Calu3 (cell line): ENCODE data around the gene LANCL1. TPM values are rescaled to one million over a fixed set of nuclear protein-coding genes. Genes with fewer than 3 reads are reported as not detected.
"Not testable (repeated sequence)": the region's sequence is repeated elsewhere in the genome, so short reads cannot be mapped to it uniquely, and the experiment has no call there.

ENCODE experiments used
- BruUV-seq: library from RNA; stranded (reverse); fragments of 400-500 nt; replicated peaks from 2 replicates; lab custom pipeline; 2021; lab: Mats Ljungman, UMichigan
- CTCF ChIA-PET: fragments of 300-600 bp; sonication (Branson Sonifier 250); formaldehyde crosslinking; loops from one replicate; lab custom pipeline; 2022; ENCODE audit warnings: antibody characterized with exemption; lab: Charles Lee
- DNase-seq: peaks from one replicate; pipeline ENCODE4 v3.0.0; 2022
- H3K27ac Mint-ChIP-seq: one replicate; pipeline ENCODE4 v1.8.0; 2022; ENCODE audit warnings: mixed read lengths; ENCODE audit not compliant: unreplicated experiment
- H3K27me3 Mint-ChIP-seq: one replicate; pipeline ENCODE4 v1.8.0; 2022; ENCODE audit warnings: mixed read lengths; ENCODE audit not compliant: unreplicated experiment
- H3K36me3 Mint-ChIP-seq: one replicate; pipeline ENCODE4 v1.8.0; 2022; ENCODE audit warnings: mild to moderate bottlenecking, moderate library complexity, mixed read lengths; ENCODE audit not compliant: insufficient read depth, unreplicated experiment
- H3K4me1 Mint-ChIP-seq: one replicate; pipeline ENCODE4 v1.8.0; 2022; ENCODE audit warnings: mild to moderate bottlenecking, low read depth, mixed read lengths; ENCODE audit not compliant: unreplicated experiment
- H3K4me3 Mint-ChIP-seq: one replicate; pipeline ENCODE4 v1.8.0; 2022; ENCODE audit warnings: mild to moderate bottlenecking, low read depth, moderate library complexity, mixed read lengths; ENCODE audit not compliant: unreplicated experiment
- H3K9me3 Mint-ChIP-seq: one replicate; pipeline ENCODE4 v1.8.0; 2022; ENCODE audit warnings: low read depth, mixed read lengths; ENCODE audit not compliant: unreplicated experiment
- intact Hi-C: fragments of 100-400 bp; cut with micrococcal nuclease; formaldehyde crosslinking; loops from one replicate; pipeline ENCODE4 v1.10.0; 2022; ENCODE audit not compliant: unreplicated experiment
- total RNA-seq: library from RNA; stranded (reverse); gene quantifications from 2 replicates; pipeline ENCODE4 v1.2.3, GENCODE V29; 2022
- TF ChIP-seq, protein P1 (sequence below): fragments of 200-600 bp; IDR thresholded peaks from one replicate; pipeline ENCODE4 v1.8.0; 2022; ENCODE audit warnings: antibody characterized with exemption; ENCODE audit not compliant: unreplicated experiment

LANCL1 gene
- total RNA-seq, 1 experiment from 2014 or later = 36.3 TPM

DNA sequence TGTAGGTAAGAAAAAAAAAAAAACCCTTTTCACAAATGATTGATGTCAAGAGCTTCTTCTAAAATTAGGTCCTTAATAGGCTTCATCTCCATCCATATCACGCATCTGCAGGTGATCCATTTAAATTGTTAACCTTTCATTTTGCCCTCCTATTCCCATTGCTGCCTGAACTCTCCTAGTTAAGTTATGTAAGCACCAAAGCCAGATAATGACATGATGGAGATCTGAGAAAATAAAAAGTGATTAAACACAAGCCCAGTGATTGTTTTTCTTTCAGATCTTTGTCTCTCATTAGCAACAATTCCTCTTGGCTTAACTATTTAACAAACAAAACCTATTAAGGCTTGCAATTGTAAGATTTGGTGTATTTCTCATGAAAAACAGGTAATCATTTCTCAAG lies 20.0 kb downstream of the LANCL1 start:
- intact Hi-C loops = no loop called here
- no TSS peak for BruUV-seq
- CTCF ChIA-PET = no interaction called here
- Mint-ChIP-seq H3K27me3 (no peaks in the 10 kb centered on the region), H3K4me3 (no peak overlapping the region), H3K36me3 (no peaks in the 10 kb centered on the region), H3K4me1 (no peaks in the 10 kb centered on the region), H3K9me3 (no peaks in the 10 kb centered on the region), H3K27ac (no peak overlapping the region)
- TF ChIP-seq, protein P1, sequence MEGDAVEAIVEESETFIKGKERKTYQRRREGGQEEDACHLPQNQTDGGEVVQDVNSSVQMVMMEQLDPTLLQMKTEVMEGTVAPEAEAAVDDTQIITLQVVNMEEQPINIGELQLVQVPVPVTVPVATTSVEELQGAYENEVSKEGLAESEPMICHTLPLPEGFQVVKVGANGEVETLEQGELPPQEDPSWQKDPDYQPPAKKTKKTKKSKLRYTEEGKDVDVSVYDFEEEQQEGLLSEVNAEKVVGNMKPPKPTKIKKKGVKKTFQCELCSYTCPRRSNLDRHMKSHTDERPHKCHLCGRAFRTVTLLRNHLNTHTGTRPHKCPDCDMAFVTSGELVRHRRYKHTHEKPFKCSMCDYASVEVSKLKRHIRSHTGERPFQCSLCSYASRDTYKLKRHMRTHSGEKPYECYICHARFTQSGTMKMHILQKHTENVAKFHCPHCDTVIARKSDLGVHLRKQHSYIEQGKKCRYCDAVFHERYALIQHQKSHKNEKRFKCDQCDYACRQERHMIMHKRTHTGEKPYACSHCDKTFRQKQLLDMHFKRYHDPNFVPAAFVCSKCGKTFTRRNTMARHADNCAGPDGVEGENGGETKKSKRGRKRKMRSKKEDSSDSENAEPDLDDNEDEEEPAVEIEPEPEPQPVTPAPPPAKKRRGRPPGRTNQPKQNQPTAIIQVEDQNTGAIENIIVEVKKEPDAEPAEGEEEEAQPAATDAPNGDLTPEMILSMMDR = no peak
- DNase-seq = no peak

DNA sequence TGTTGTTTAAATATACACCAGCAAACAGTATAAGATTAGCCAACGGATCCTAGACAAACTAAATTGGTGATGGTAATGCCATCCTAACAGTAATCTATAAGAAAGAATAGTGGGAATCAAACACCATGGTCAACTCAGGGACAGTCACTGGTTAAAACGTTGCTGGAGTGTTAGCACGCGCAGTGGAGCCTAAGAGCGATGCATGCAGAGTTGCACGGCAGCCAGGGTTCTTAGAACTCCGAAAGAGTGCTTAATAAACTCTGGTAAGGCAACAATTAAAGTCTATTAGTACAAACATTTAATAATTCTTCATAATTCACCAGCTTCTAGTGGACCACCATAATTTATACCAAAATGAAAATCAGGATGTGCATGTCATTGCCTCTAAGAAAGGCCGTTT lies 22.2 kb downstream of the LANCL1 start:
- BruUV-seq = no TSS peak
- no peaks in the 10 kb centered on the region for H3K27me3 Mint-ChIP-seq
- H3K4me1 Mint-ChIP-seq = no peaks in the 10 kb centered on the region
- H3K27ac Mint-ChIP-seq = no peak overlapping the region
- intact Hi-C loops = no loop called here
- DNase-seq = no peak
- no peaks in the 10 kb centered on the region for H3K36me3 Mint-ChIP-seq
- H3K4me3 Mint-ChIP-seq = no peak overlapping the region
- TF ChIP-seq, protein P1 = no peak
- CTCF ChIA-PET = no interaction called here
- H3K9me3 Mint-ChIP-seq = no peaks in the 10 kb centered on the region

DNA sequence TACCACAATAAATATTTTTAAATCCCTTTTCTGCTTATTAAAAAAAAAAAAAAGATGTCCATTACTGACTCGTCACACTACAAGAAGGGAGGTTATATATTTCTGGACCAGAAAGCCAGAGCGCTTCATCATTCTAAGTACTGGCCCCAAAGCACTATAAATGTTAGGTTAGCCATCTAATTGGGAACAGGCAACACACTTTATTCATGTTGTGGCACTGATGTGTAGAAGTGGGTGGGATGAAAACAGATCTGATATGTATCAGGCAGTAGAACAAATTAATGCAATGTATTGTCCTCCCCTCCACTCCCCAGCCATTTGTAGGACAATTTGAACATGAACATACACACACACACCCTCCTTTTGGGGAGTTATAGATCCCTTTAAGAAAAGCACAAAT lies 24.4 kb downstream of the LANCL1 start:
- Mint-ChIP-seq H3K27ac (no peak overlapping the region), H3K4me1 (no peaks in the 10 kb centered on the region), H3K9me3 (peaks cover 8% of the 10 kb centered on the region), H3K27me3 (no peaks in the 10 kb centered on the region), H3K36me3 (no peaks in the 10 kb centered on the region), H3K4me3 (no peak overlapping the region)
- DNase-seq = no peak
- intact Hi-C loops = no loop called here
- BruUV-seq = no TSS peak
- CTCF ChIA-PET = no interaction called here
- TF ChIP-seq, protein P1 = no peak

DNA sequence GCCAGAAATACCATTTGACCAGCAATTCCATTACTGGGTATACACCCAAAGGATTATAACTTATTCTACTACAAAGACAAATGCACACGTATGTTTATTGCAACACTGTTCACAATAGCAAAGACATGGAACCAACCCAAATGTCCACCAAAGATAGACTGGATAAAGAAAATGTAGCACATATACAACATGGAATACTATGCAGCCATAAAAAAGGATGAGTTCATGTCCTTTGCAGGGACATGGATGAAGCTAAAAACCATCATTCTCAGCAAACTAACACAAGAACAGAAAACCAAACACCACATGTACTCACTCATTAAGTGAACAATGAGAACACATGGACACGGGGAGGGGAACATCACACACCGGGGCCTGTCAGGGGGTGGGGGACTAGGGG lies 25.6 kb downstream of the LANCL1 start:
- CTCF ChIA-PET, DNase-seq, BruUV-seq, H3K4me3 Mint-ChIP-seq, H3K4me1 Mint-ChIP-seq, H3K27ac Mint-ChIP-seq, H3K27me3 Mint-ChIP-seq, H3K36me3 Mint-ChIP-seq, intact Hi-C loops: not testable (repeated sequence)
- H3K9me3 Mint-ChIP-seq = peaks cover 13% of the 10 kb centered on the region

DNA sequence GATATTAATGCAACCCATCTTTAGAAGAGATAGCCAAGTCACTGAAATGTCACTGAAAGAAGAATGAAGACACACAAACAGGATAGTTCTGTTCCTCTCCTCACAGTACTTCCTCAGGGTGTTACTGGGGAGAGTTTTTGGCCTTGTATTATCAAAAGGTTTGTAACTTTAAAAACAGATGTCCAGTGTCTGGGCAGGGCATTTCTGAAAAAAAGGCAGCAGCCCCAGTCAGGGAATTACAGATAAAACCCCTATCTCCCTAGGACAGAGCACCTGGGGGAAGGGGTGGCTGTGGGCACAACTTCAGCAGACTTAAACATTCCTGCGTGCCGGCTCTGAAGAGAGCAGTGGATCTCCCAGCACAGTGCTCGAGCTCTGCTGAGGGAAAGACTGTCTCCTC lies 30.8 kb downstream of the LANCL1 start:
- no peak overlapping the region for H3K27ac Mint-ChIP-seq
- H3K4me3 Mint-ChIP-seq = no peak overlapping the region
- no peaks in the 10 kb centered on the region for H3K36me3 Mint-ChIP-seq
- no peak for DNase-seq
- no peaks in the 10 kb centered on the region for H3K4me1 Mint-ChIP-seq
- TF ChIP-seq, protein P1 = no peak
- no TSS peak for BruUV-seq
- CTCF ChIA-PET = no interaction called here
- peaks cover 13% of the 10 kb centered on the region for H3K9me3 Mint-ChIP-seq
- H3K27me3 Mint-ChIP-seq = no peaks in the 10 kb centered on the region
- intact Hi-C loops = no loop called here
